Measurements from ENCODE around the gene NLRP12.
A peak's percentile ranks its signal among the peaks of the same experiment; 100 is the strongest.

Gene NLRP12

GRCh38 chr19:53795019-53795418 is 29.1 kb downstream of the NLRP12 start:
- Histone ChIP-seq H3K4me3 (replicated peaks; ENCODE audit: insufficient read depth, low read length) (no peak overlapping the region), H3K27me3 (ENCODE audit: insufficient read depth, poor library complexity, severe bottlenecking) (no peaks in the 10 kb centered on the region), H3K27ac (replicated peaks) (no peak overlapping the region)
- TF ChIP-seq REST (IDR thresholded peaks at IDR 0.05; ENCODE audit: insufficient replicate concordance, low read depth) = no peak
- TF ChIP-seq CTCF (IDR thresholded peaks at IDR 0.05; ENCODE audit: insufficient read depth, low read length) = no peak
- TF ChIP-seq SPI1 (IDR thresholded peaks at IDR 0.05; ENCODE audit: borderline replicate concordance, low read depth) = no peak
- no peak for TF ChIP-seq GABPA (IDR thresholded peaks at IDR 0.05; ENCODE audit: low read depth)
- TF ChIP-seq POLR2AphosphoS5 (IDR thresholded peaks at IDR 0.05; ENCODE audit: low read depth) = no peak
- DNase-seq (ENCODE audit: low read depth in 1 of 2, low spot score in 1 of 2) = no peak

- peak; percentile 94 for TF ChIP-seq CTCF (IDR thresholded peaks at IDR 0.05; ENCODE audit: insufficient read depth, low read length)
- TF ChIP-seq POLR2AphosphoS5 (IDR thresholded peaks at IDR 0.05; ENCODE audit: low read depth) = no peak
- no peak for TF ChIP-seq GABPA (IDR thresholded peaks at IDR 0.05; ENCODE audit: low read depth)
- TF ChIP-seq REST (IDR thresholded peaks at IDR 0.05; ENCODE audit: insufficient replicate concordance, low read depth) = no peak
- TF ChIP-seq SPI1 (IDR thresholded peaks at IDR 0.05; ENCODE audit: borderline replicate concordance, low read depth) = no peak
- peak; percentile 76 to 90 for DNase-seq (ENCODE audit: low read depth in 1 of 2, low spot score in 1 of 2)
- H3K4me3 ChIP-seq (replicated peaks; ENCODE audit: insufficient read depth, low read length) = no peak overlapping the region
- H3K27ac ChIP-seq (replicated peaks) = no peak overlapping the region
- H3K27me3 ChIP-seq (ENCODE audit: insufficient read depth, poor library complexity, severe bottlenecking) = no peaks in the 10 kb centered on the region
Observed at GRCh38 chr19:53792721-53793433, 31.2 kb downstream of the NLRP12 start.

- Histone ChIP-seq H3K4me3 (replicated peaks; ENCODE audit: insufficient read depth, low read length) (no peak overlapping the region), H3K27ac (replicated peaks) (no peak overlapping the region), H3K27me3 (ENCODE audit: insufficient read depth, poor library complexity, severe bottlenecking) (no peaks in the 10 kb centered on the region)
- DNase-seq (ENCODE audit: low read depth in 1 of 2, low spot score in 1 of 2) = no peak
- TF ChIP-seq POLR2AphosphoS5 (IDR thresholded peaks at IDR 0.05; ENCODE audit: low read depth) (no peak), CTCF (IDR thresholded peaks at IDR 0.05; ENCODE audit: insufficient read depth, low read length) (no peak), SPI1 (IDR thresholded peaks at IDR 0.05; ENCODE audit: borderline replicate concordance, low read depth) (no peak), REST (IDR thresholded peaks at IDR 0.05; ENCODE audit: insufficient replicate concordance, low read depth) (no peak), GABPA (IDR thresholded peaks at IDR 0.05; ENCODE audit: low read depth) (no peak)
Observed at GRCh38 chr19:53789708-53790678, 34.1 kb downstream of the NLRP12 start.

Measured in HL-60 (cell line).